ENCODE results near the gene TBC1D7. TPM values are rescaled to one million over a fixed set of nuclear protein-coding genes. Genes with fewer than 3 reads are reported as not detected.

Gene TBC1D7
- total and polyA plus RNA-seq, 10 of the 15 experiments (the other 5 are each of a cell fraction or from before 2014, with no cell fraction given): 20.1 to 65.9 (median 31.3) TPM

GRCh38 chr6:13355999-13356785 is 27.9 kb upstream of the TBC1D7 start (continued):
- TF ChIP-seq RBBP5 (conservative IDR thresholded peaks at IDR 0.05) (no peak), JUNB (IDR thresholded peaks at IDR 0.05) (peak; percentile 50), REST (IDR thresholded peaks at IDR 0.05; ENCODE audit: low read depth, low read length) (no peak), HDGF (IDR thresholded peaks at IDR 0.05) (no peak), NFYA (IDR thresholded peaks at IDR 0.05; ENCODE audit: borderline replicate concordance, low read depth, low read length) (no peak), MEF2B (IDR thresholded peaks at IDR 0.05; ENCODE audit: partially characterized antibody, poor library complexity, severe bottlenecking) (no peak), EED (IDR thresholded peaks at IDR 0.05; ENCODE audit: low read depth) (peak; percentile 15; the same call in 1 of the 2 replicates), BCL11A (IDR thresholded peaks at IDR 0.05; ENCODE audit: low read depth, low read length) (peak; percentile 64; the same call in 1 of the 2 replicates), CHD4 (IDR thresholded peaks at IDR 0.05) (no peak), EZH2 (IDR thresholded peaks at IDR 0.05; ENCODE audit: borderline replicate concordance, control insufficient read depth, low read depth, low read length) (no peak), ZNF384 (IDR thresholded peaks at IDR 0.05; ENCODE audit: borderline replicate concordance, low read depth, low read length) (no peak), TARDBP (IDR thresholded peaks at IDR 0.05; ENCODE audit: borderline replicate concordance) (no peak), PAX8 (IDR thresholded peaks at IDR 0.05) (no peak), SP1 (IDR thresholded peaks at IDR 0.05; ENCODE audit: low read depth, low read length) (peak; percentile 32), BCLAF1 (IDR thresholded peaks at IDR 0.05) (no peak)
- TF ChIP-seq, protein P1, sequence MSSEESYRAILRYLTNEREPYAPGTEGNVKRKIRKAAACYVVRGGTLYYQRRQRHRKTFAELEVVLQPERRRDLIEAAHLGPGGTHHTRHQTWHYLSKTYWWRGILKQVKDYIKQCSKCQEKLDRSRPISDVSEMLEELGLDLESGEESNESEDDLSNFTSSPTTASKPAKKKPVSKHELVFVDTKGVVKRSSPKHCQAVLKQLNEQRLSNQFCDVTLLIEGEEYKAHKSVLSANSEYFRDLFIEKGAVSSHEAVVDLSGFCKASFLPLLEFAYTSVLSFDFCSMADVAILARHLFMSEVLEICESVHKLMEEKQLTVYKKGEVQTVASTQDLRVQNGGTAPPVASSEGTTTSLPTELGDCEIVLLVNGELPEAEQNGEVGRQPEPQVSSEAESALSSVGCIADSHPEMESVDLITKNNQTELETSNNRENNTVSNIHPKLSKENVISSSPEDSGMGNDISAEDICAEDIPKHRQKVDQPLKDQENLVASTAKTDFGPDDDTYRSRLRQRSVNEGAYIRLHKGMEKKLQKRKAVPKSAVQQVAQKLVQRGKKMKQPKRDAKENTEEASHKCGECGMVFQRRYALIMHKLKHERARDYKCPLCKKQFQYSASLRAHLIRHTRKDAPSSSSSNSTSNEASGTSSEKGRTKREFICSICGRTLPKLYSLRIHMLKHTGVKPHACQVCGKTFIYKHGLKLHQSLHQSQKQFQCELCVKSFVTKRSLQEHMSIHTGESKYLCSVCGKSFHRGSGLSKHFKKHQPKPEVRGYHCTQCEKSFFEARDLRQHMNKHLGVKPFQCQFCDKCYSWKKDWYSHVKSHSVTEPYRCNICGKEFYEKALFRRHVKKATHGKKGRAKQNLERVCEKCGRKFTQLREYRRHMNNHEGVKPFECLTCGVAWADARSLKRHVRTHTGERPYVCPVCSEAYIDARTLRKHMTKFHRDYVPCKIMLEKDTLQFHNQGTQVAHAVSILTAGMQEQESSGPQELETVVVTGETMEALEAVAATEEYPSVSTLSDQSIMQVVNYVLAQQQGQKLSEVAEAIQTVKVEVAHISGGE (CRISPR knock-in tag; IDR thresholded peaks at IDR 0.05): no peak
- TF ChIP-seq, protein P2, sequence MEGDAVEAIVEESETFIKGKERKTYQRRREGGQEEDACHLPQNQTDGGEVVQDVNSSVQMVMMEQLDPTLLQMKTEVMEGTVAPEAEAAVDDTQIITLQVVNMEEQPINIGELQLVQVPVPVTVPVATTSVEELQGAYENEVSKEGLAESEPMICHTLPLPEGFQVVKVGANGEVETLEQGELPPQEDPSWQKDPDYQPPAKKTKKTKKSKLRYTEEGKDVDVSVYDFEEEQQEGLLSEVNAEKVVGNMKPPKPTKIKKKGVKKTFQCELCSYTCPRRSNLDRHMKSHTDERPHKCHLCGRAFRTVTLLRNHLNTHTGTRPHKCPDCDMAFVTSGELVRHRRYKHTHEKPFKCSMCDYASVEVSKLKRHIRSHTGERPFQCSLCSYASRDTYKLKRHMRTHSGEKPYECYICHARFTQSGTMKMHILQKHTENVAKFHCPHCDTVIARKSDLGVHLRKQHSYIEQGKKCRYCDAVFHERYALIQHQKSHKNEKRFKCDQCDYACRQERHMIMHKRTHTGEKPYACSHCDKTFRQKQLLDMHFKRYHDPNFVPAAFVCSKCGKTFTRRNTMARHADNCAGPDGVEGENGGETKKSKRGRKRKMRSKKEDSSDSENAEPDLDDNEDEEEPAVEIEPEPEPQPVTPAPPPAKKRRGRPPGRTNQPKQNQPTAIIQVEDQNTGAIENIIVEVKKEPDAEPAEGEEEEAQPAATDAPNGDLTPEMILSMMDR (IDR thresholded peaks at IDR 0.05 in 2 of 3, conservative IDR thresholded peaks at IDR 0.05 in 1 of 3; ENCODE audit: control insufficient read depth in 2 of 3, extremely low read depth in 1 of 3, insufficient read depth in 1 of 3, low read depth in 3 of 3, low read length in 3 of 3): no peak

Data from GM12878 (cell line).